Naive thymus-derived CD8-positive, alpha-beta T cell (primary cell): ENCODE data around the gene GLYR1. TPM values are rescaled to one million over a fixed set of nuclear protein-coding genes. Genes with fewer than 3 reads are reported as not detected.

Experiments used
- ATAC-seq, 2 donors: fragments of 150-1000 bp; cut with Tn5 transposase in 1 of 2; sonication (Bioruptor Pico), chemical (Tn5 transposase) in 1 of 2; 1 replicate in 1 of 2; 2 replicates in 1 of 2; pipeline ENCODE4 v1.10.0; 2021; ENCODE audit warnings: mild to moderate bottlenecking in 2 of 2, moderate library complexity in 2 of 2
- POLR2A ChIA-PET: fragments of 350-600 bp; sonication (Branson Sonifier 250); formaldehyde crosslinking; loops from one replicate; lab custom pipeline; 2021; ENCODE audit warnings: antibody characterized with exemption; lab: Charles Lee
- DNase-seq, 10 donors: peaks; one replicate each; pipeline versions ENCODE4 v3.0.0 to v3.0.0-alpha.2; 2020 to 2022
- H3K27ac Mint-ChIP-seq, 10 donors: one replicate each; pipeline ENCODE4 v1.8.0; 2020 to 2022; ENCODE audit warnings: mild to moderate bottlenecking in 10 of 10, mixed read lengths in 10 of 10, moderate library complexity in 4 of 10, inconsistent platforms in 1 of 10
- H3K27me3 Mint-ChIP-seq, 5 donors: one replicate each; pipeline ENCODE4 v1.8.0; 2021 to 2022; ENCODE audit warnings: mixed read lengths in 5 of 5
- H3K36me3 Mint-ChIP-seq, 3 donors: one replicate each; pipeline ENCODE4 v1.8.0; 2020 to 2022; ENCODE audit warnings: mixed read lengths in 3 of 3, mild to moderate bottlenecking in 2 of 3, inconsistent platforms in 1 of 3
- H3K4me1 Mint-ChIP-seq, 4 donors: one replicate each; pipeline ENCODE4 v1.8.0; 2021 to 2022; ENCODE audit warnings: mixed read lengths in 4 of 4
- H3K4me3 Mint-ChIP-seq, 10 donors: one replicate each; pipeline ENCODE4 v1.8.0; 2020 to 2022; ENCODE audit warnings: mild to moderate bottlenecking in 10 of 10, mixed read lengths in 10 of 10, moderate library complexity in 6 of 10, inconsistent platforms in 1 of 10
- H3K9me3 Mint-ChIP-seq, 9 donors: one replicate each; pipeline ENCODE4 v1.8.0; 2020 to 2022; ENCODE audit warnings: mixed read lengths in 9 of 9, mild to moderate bottlenecking in 3 of 9, inconsistent platforms in 1 of 9, moderate library complexity in 1 of 9
- polyA plus RNA-seq, 3 donors: library from polyadenylated mRNA; unstranded; fragments of 300-500 nt; fragmentation: Illumina TruSeq; gene quantifications; one replicate each; pipeline ENCODE4 v1.2.3, GENCODE V29; 2021
- total RNA-seq, 8 experiments: library from RNA in 2 of 8; stranded (reverse) in 2 of 8; gene quantifications; one replicate each; pipeline ENCODE4 v1.2.3 and lab custom pipeline; 2021 to 2026

The GLYR1 gene
- total and polyA plus RNA-seq, 5 experiments from 2014 or later, result 29.7 to 112 (median 39.6) TPM

DNA sequence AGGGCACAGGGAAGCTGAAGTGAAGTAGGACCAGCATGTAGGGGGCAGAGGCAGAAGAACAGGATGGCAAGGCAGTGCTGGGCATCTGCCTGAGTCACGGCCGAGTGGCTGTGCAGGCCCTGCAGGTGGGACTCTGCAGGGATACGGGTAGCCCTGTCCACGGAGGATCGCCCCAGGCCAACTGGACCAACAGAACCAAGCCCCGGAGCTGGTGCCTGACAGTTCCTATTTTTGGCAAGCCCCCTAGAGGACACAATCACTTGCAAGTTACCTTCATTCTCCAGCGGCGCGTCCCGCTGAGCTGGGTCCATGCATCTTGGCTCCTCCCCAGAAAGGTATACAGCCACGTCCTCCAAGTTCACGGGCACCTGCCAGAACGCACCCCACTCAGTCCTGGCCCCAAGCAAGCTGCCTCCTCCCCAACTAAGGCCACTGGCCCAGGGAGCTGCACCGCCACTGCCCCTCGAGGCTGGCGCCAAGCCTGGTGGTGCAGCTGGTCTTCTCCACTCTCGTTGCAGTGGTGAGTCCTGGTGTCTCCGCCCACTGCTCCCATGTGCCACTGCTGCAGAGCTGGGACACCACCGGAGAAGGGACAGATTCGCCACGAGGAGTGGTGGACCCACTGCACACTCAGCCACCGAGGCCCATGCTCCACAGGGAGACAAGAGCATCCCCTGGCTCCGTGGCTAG, 86.7 kb downstream of the GLYR1 start:
- peaks cover 4 to 19% (median 8%) of the 10 kb centered on the region in 4 donors for H3K4me1 Mint-ChIP-seq
- H3K9me3 Mint-ChIP-seq, result no peaks in the 10 kb centered on the region
- no peak for ATAC-seq
- H3K4me3 Mint-ChIP-seq, result no peak overlapping the region
- peak overlapping the region in 3 of 10 donors; percentile 35 to 79 (median 67) for H3K27ac Mint-ChIP-seq
- no peaks in the 10 kb centered on the region for H3K27me3 Mint-ChIP-seq
- peaks cover 0 to 86% (median 9%) of the 10 kb centered on the region in 3 donors for H3K36me3 Mint-ChIP-seq
- POLR2A ChIA-PET, result interaction anchor here (0.9 kb wide), 1 partner anchor 66 kb away, joined by 3 read pairs; no protein-coding TSS in a partner anchor
- no peak for DNase-seq

DNA sequence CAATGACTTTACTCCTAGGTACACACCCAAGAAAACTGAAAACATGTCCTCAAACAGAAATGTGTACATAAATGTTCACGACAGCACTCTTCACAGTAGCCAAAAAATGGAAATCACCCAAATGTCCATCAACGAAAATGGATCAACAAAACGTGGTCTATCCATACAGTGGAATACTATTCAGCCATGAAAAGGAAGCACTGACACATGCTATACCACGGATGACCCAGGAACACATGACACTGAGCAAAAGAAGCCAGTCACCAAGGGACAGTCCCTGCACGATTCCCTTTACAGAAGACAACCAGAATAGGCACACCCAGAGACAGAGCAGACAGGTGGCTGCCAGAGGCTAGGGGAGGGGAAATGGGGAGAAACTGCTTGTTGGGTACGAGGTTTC, 91.4 kb downstream of the GLYR1 start:
- H3K27me3 Mint-ChIP-seq, result no peaks in the 10 kb centered on the region
- H3K4me1 Mint-ChIP-seq, result peaks cover 0 to 5% (median 0%) of the 10 kb centered on the region in 4 donors
- POLR2A ChIA-PET, result no interaction called here
- H3K4me3 Mint-ChIP-seq, result no peak overlapping the region
- peaks cover 0 to 81% (median 12%) of the 10 kb centered on the region in 3 donors for H3K36me3 Mint-ChIP-seq
- no peak for ATAC-seq
- no peak for DNase-seq
- H3K9me3 Mint-ChIP-seq, result no peaks in the 10 kb centered on the region
- no peak overlapping the region for H3K27ac Mint-ChIP-seq

DNA sequence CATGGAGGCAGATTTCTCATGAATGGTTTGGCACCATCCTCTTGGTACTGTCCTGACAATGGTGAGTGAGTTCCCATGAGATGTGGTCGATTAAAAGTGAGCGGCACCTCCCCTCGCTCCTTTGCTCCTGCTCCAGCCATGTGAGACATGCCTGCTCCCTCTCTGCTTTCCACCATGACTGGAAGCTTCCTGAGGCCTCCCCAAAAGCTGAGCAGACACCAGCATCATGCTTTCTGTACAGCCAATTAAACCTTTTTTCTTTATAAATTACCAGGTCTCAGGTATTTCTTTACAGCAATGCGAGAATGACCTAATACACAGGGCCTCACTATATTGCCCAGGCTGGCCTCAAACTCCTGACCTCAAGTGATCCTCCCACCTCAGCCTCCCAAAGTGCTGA, 92.2 kb downstream of the GLYR1 start:
- peaks cover 0 to 3% (median 0%) of the 10 kb centered on the region in 4 donors for H3K4me1 Mint-ChIP-seq
- POLR2A ChIA-PET, result no interaction called here

DNA sequence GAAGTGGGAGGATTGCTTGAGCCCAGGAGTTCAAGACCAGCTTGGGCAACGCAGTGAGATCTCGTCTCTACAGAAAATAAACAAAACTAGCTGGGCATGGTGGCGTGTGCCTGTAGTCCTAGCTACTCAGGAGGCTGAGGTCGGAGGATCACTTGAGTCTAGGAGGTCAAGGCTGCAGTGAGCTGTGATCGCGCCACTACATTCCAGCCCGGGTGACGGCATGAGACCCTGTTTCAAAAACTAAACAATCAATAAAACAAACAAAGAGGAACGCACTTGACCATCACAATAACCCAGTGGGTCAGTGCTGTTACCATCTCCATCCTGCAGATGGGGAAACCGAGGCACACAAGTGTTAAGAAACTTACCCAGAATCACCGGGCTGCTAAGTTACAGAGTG, 93.9 kb downstream of the GLYR1 start:
- ATAC-seq (no peak), DNase-seq (no peak)
- Mint-ChIP-seq H3K4me1 (peaks cover 0 to 6% (median 3%) of the 10 kb centered on the region in 4 donors), H3K4me3 (no peak overlapping the region), H3K27ac (peak overlapping the region in 1 of 10 donors; percentile 49), H3K36me3 (peaks cover 0 to 63% (median 12%) of the 10 kb centered on the region in 3 donors), H3K27me3 (no peaks in the 10 kb centered on the region), H3K9me3 (no peaks in the 10 kb centered on the region)
- POLR2A ChIA-PET, result no interaction called here

More for the DNA sequence above, 92.2 kb downstream of the GLYR1 start:
- no peaks in the 10 kb centered on the region for H3K27me3 Mint-ChIP-seq
- H3K36me3 Mint-ChIP-seq, result peaks cover 0 to 80% (median 12%) of the 10 kb centered on the region in 3 donors
- no peaks in the 10 kb centered on the region for H3K9me3 Mint-ChIP-seq
- DNase-seq (no peak), ATAC-seq (no peak)
- no peak overlapping the region for H3K4me3 Mint-ChIP-seq
- no peak overlapping the region for H3K27ac Mint-ChIP-seq

Other genes with a start within 250 kb of the GLYR1 start
- 10 to 100 TPM; 26.0 to 27.4 TPM for gene UBALD1, start 232.4 kb downstream of the GLYR1 start, total RNA-seq
- 1 to 10 TPM; 2.5 to 3.9 (median 2.7) TPM for gene UBALD1, start 232.4 kb downstream of the GLYR1 start, polyA plus RNA-seq
- gene MGRN1, start 222.5 kb downstream of the GLYR1 start, total RNA-seq, result 10 to 100 TPM; 66.4 to 70.5 TPM
- gene MGRN1, start 222.5 kb downstream of the GLYR1 start, polyA plus RNA-seq, result 1 to 10 TPM; 4.5 to 5.8 (median 5.6) TPM
- gene NUDT16L1, start 153.7 kb downstream of the GLYR1 start, total RNA-seq, result 10 to 100 TPM; 56.7 to 59.3 TPM
- gene NUDT16L1, start 153.7 kb downstream of the GLYR1 start, polyA plus RNA-seq, result 100 to 1,000 TPM in 2 of 3 donors, 10 to 100 TPM in 1; 90.0 to 131 (median 119) TPM
- gene ANKS3, start 113.0 kb downstream of the GLYR1 start, total RNA-seq, result 10 to 100 TPM; 31.5 to 37.0 TPM
- gene ANKS3, start 113.0 kb downstream of the GLYR1 start, polyA plus RNA-seq, result 1 to 10 TPM; 4.3 to 9.0 (median 4.5) TPM
- gene DNAAF8, start 112.8 kb downstream of the GLYR1 start, total RNA-seq, result under 1 TPM; 0.26 to 0.30 TPM
- under 1 TPM in 2 of 3 donors, not detected in 1; 0.34 to 0.48 TPM for gene DNAAF8, start 112.8 kb downstream of the GLYR1 start, polyA plus RNA-seq
- 10 to 100 TPM; 29.1 to 34.7 TPM for gene ZNF500, start 80.1 kb downstream of the GLYR1 start, total RNA-seq
- 10 to 100 TPM; 14.3 to 17.3 (median 16.8) TPM for gene ZNF500, start 80.1 kb downstream of the GLYR1 start, polyA plus RNA-seq
- gene SEPTIN12, start 58.9 kb downstream of the GLYR1 start, total RNA-seq, result not detected
- not detected for gene SEPTIN12, start 58.9 kb downstream of the GLYR1 start, polyA plus RNA-seq
- not detected for gene SMIM22, start 51.9 kb downstream of the GLYR1 start, total RNA-seq
- not detected for gene SMIM22, start 51.9 kb downstream of the GLYR1 start, polyA plus RNA-seq
- gene ROGDI, start 44.7 kb downstream of the GLYR1 start, total RNA-seq, result 10 to 100 TPM; 11.2 to 12.5 TPM
- gene ROGDI, start 44.7 kb downstream of the GLYR1 start, polyA plus RNA-seq, result 10 to 100 TPM in 2 of 3 donors, 1 to 10 TPM in 1; 7.8 to 12.6 (median 11.8) TPM
- 10 to 100 TPM; 40.6 to 40.9 TPM for gene UBN1, start 193 bp upstream of the GLYR1 start, total RNA-seq
- gene UBN1, start 193 bp upstream of the GLYR1 start, polyA plus RNA-seq, result 10 to 100 TPM; 10.9 to 18.4 (median 14.2) TPM
- gene PPL, start 89.9 kb upstream of the GLYR1 start, total RNA-seq, result not detected
- under 1 TPM in 1 of 3 donors, not detected in 2; 0.48 TPM for gene PPL, start 89.9 kb upstream of the GLYR1 start, polyA plus RNA-seq
- gene SEC14L5, start 111.0 kb upstream of the GLYR1 start, total RNA-seq, result not detected
- gene SEC14L5, start 111.0 kb upstream of the GLYR1 start, polyA plus RNA-seq, result not detected
- 10 to 100 TPM; 36.7 to 39.0 TPM for gene NAGPA, start 186.6 kb upstream of the GLYR1 start, total RNA-seq
- 10 to 100 TPM; 24.8 to 34.1 (median 32.6) TPM for gene NAGPA, start 186.6 kb upstream of the GLYR1 start, polyA plus RNA-seq
- not detected for gene C16orf89, start 218.7 kb upstream of the GLYR1 start, total RNA-seq
- not detected for gene C16orf89, start 218.7 kb upstream of the GLYR1 start, polyA plus RNA-seq
- 10 to 100 TPM; 22.8 to 27.6 TPM for gene ALG1, start 224.6 kb upstream of the GLYR1 start, total RNA-seq
- 10 to 100 TPM; 23.3 to 25.1 (median 24.3) TPM for gene ALG1, start 224.6 kb upstream of the GLYR1 start, polyA plus RNA-seq